BE2C (cell line): ENCODE results near the gene LRRC66.

Experiments used
- DNase-seq: peaks from one replicate; pipeline ENCODE4 v3.0.0-alpha.2; 2020
- H3K27me3 ChIP-seq: fragments of 250-450 bp; sonication (Bioruptor Pico); 2 replicates; pipeline ENCODE4 v1.5.1; 2020; ENCODE audit warnings: mild to moderate bottlenecking
- H3K36me3 ChIP-seq: fragments of 250-450 bp; sonication (Bioruptor Pico); 2 replicates; pipeline ENCODE4 v1.5.1; 2020; ENCODE audit warnings: mild to moderate bottlenecking
- H3K4me1 ChIP-seq: fragments of 250-450 bp; sonication (Bioruptor Pico); 2 replicates; pipeline ENCODE4 v1.5.1; 2020
- H3K4me3 ChIP-seq: 2 replicates; pipeline ENCODE4 v1.5.1; 2011; ENCODE audit warnings: low read depth, low read length
- H3K9me3 ChIP-seq: fragments of 250-450 bp; sonication (Bioruptor Pico); 2 replicates; pipeline ENCODE4 v1.5.1; 2020
- TF ChIP-seq, protein P1 (sequence below): IDR thresholded peaks from 2 replicates; pipeline ENCODE4 v1.5.1; 2012; ENCODE audit warnings: mild to moderate bottlenecking, low read depth, low read length

The LRRC66 gene

DNA sequence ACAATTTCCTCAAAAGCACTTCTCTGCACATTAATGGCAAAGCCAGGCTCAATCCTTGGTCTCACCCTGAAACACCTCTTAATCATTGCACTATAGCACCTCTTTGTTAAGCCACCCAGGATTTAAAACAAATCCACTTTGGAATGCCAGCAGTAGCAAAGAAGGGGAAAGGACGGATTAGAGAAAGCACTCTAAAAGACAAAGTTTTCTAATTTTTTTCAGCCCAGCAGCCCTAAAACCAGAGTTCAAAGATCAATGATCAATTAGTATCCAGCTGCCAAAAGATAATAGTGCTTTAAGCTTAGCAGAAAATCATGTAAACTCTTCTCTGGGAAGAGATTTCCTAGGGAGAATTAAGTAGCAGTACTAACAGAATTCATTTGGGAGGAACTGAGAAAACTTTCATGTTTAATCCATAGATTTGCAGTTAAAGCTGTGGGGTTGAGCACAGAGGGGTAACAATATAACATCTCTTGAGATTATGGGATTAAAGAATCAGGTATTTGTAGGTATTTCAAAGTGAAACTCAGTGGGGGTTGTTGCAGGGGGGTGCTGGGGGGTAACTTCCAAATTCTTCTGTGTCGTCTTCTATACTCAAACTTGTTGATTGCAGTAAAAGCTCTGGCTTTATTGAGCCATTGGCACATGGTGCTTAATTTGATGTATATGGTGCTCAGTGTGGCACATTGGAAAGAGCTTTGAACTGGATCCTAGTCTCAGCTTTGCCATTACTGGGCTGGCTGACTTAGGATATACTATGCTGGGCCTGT, 61.8 kb downstream of the LRRC66 start:
- Histone ChIP-seq H3K9me3 (no peaks in the 10 kb centered on the region), H3K27me3 (peaks cover 3% of the 10 kb centered on the region; the same call in 1 of the 2 replicates), H3K36me3 (no peaks in the 10 kb centered on the region), H3K4me3 (no peak overlapping the region), H3K4me1 (no peaks in the 10 kb centered on the region)
- TF ChIP-seq, protein P1, sequence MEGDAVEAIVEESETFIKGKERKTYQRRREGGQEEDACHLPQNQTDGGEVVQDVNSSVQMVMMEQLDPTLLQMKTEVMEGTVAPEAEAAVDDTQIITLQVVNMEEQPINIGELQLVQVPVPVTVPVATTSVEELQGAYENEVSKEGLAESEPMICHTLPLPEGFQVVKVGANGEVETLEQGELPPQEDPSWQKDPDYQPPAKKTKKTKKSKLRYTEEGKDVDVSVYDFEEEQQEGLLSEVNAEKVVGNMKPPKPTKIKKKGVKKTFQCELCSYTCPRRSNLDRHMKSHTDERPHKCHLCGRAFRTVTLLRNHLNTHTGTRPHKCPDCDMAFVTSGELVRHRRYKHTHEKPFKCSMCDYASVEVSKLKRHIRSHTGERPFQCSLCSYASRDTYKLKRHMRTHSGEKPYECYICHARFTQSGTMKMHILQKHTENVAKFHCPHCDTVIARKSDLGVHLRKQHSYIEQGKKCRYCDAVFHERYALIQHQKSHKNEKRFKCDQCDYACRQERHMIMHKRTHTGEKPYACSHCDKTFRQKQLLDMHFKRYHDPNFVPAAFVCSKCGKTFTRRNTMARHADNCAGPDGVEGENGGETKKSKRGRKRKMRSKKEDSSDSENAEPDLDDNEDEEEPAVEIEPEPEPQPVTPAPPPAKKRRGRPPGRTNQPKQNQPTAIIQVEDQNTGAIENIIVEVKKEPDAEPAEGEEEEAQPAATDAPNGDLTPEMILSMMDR = no peak
- DNase-seq = no peak
